NT2/D1 (cell line): ENCODE measurements around the gene LRP10.

Source experiments
- SUZ12 ChIP-seq: IDR thresholded peaks from 2 replicates; pipeline ENCODE4 v1.6.1; 2011; ENCODE audit not compliant: insufficient read length, insufficient read depth; ENCODE audit errors: extremely low read depth
- YY1 ChIP-seq: IDR thresholded peaks from 2 replicates; pipeline ENCODE4 v1.6.1; 2011; ENCODE audit not compliant: insufficient read length, insufficient read depth

DNA sequence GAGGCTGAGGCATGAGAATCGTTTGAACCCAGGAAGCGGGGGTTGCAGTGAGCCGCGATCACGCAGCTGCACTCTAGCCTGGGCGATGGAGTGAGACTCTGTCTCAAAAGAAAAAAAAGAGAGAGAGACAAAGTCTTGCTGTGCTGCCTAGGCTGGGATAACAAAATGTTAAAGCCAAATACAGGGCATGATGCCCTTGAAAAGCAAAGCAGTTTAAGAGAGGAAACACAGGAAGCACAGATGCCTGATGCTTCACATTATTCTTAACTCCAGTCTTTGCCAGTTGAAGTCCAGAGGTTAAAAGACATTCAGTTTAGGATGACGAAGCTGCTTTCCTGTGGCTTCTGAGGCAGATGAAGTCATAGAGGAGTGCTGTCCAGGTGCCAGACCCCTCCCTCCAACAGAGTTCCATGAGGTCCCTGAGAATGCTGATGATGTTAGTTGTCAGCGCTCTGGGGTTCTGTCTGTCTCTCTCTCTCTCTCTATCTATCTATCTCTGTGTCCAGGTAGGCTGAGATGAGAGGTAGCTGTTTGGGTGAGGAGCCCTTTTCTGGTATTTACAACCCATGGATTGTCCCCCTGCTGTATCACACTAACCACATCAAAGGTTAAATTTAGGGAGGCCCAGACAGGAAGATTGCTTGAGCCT lies 46.7 kb upstream of the LRP10 start:
- TF ChIP-seq YY1 (no peak), SUZ12 (no peak)
